Stimulated activated CD4-positive, alpha-beta T cell treated with anti-CD3 and anti-CD28 coated beads, Interleukin-15, amount 100 ng/mL, for 48 hours (primary cell): ENCODE data around the gene IGSF9B.
"Not testable (repeated sequence)": the region's sequence is repeated elsewhere in the genome, so short reads cannot be mapped to it uniquely, and the experiment has no call there.

Experiments
- DNase-seq, 2 donors: peaks; one replicate each; pipeline ENCODE4 v3.0.0-alpha.2; 2020; ENCODE audit warnings: low read depth in 2 of 2

Gene IGSF9B

GRCh38 chr11:133956650-133957633 is at the start of gene IGSF9B:
Gene IGSF9B, minus strand, starts transcription at chr11:133956968. Its CDS starts 214 bp downstream, at chr11:133956754.
- peak; percentile 82 to 91 for DNase-seq

- no peak for DNase-seq
These were observed 47.9 kb upstream of the IGSF9B start for GRCh38 chr11:134004496-134005172.

- DNase-seq: no peak
These were observed 47.2 kb upstream of the IGSF9B start for GRCh38 chr11:134003792-134004495.

- DNase-seq: not testable (repeated sequence)
These were observed 46.1 kb upstream of the IGSF9B start for GRCh38 chr11:134002819-134003218.

GRCh38 chr11:134002338-134002737 is 45.6 kb upstream of the IGSF9B start:
- not testable (repeated sequence) for DNase-seq

GRCh38 chr11:134001596-134001995 is 44.8 kb upstream of the IGSF9B start:
- no peak for DNase-seq

GRCh38 chr11:134001088-134001487 is 44.3 kb upstream of the IGSF9B start:
- DNase-seq: no peak

- DNase-seq: no peak
These were observed 42.6 kb upstream of the IGSF9B start for GRCh38 chr11:133999355-133999754.

- DNase-seq: no peak
These were observed 40.8 kb upstream of the IGSF9B start for GRCh38 chr11:133997554-133997953.

- DNase-seq: no peak
These were observed 39.9 kb upstream of the IGSF9B start for GRCh38 chr11:133996671-133997070.

GRCh38 chr11:133995066-133995465 is 38.3 kb upstream of the IGSF9B start:
- no peak for DNase-seq

- no peak for DNase-seq
These were observed 37.2 kb upstream of the IGSF9B start for GRCh38 chr11:133993921-133994320.

GRCh38 chr11:133993107-133993506 is 36.3 kb upstream of the IGSF9B start:
- DNase-seq: no peak

GRCh38 chr11:133992121-133992520 is 35.4 kb upstream of the IGSF9B start:
- no peak for DNase-seq

GRCh38 chr11:133991101-133991500 is 34.3 kb upstream of the IGSF9B start:
- no peak for DNase-seq

- no peak for DNase-seq
These were observed 33.7 kb upstream of the IGSF9B start for GRCh38 chr11:133990501-133990900.

GRCh38 chr11:133988686-133989410 is 32.1 kb upstream of the IGSF9B start:
- DNase-seq: no peak

- no peak for DNase-seq
These were observed 30.4 kb upstream of the IGSF9B start for GRCh38 chr11:133987171-133987570.

GRCh38 chr11:133985981-133986944 is 29.5 kb upstream of the IGSF9B start:
- DNase-seq: no peak

GRCh38 chr11:133984828-133985227 is 28.1 kb upstream of the IGSF9B start:
- no peak for DNase-seq
